Right lobe of liver (tissue), 6 donors: Measurements from ENCODE around the gene REELD1. TPM values are rescaled to one million over a fixed set of nuclear protein-coding genes. Genes with fewer than 3 reads are reported as not detected.

Experiments
- ATAC-seq, 4 donors: fragments of 200-7000 bp; cut with Tn5 transposase; one replicate each; pipeline ENCODE4 v1.9.1; 2020; ENCODE audit warnings: mild to moderate bottlenecking in 4 of 4, moderate library complexity in 4 of 4
- DNase-seq, 3 donors: peaks; one replicate each; pipeline ENCODE4 v3.0.0-alpha.2; 2020
- H3K27ac ChIP-seq, 3 donors: fragments of 200-600 bp; one replicate each; pipeline ENCODE4 v1.8.0; 2022
- H3K27me3 ChIP-seq, 2 donors: fragments of 200-600 bp; one replicate each; pipeline ENCODE4 v1.8.0; 2022
- H3K36me3 ChIP-seq, 4 donors: fragments of 200-600 bp; sonication (generic) in 1 of 4; one replicate each; pipeline versions ENCODE4 v1.5.1 to v1.8.0; 2017 to 2022; ENCODE audit warnings: control low read depth in 1 of 4
- H3K4me1 ChIP-seq, 4 donors: fragments of 200-600 bp; sonication (generic) in 1 of 4; one replicate each; pipeline versions ENCODE4 v1.5.1 to v1.8.0; 2017 to 2022; ENCODE audit warnings: control low read depth in 1 of 4
- H3K4me3 ChIP-seq, 3 donors: fragments of 200-600 bp; one replicate each; pipeline ENCODE4 v1.8.0; 2022
- H3K9me3 ChIP-seq, 4 donors: fragments of 200-600 bp; sonication (generic) in 1 of 4; one replicate each; pipeline versions ENCODE4 v1.5.1 to v1.8.0; 2017 to 2022; ENCODE audit warnings: control low read depth in 1 of 4
- POLR2A ChIP-seq: fragments of 450-650 bp; IDR thresholded peaks from one replicate; pipeline ENCODE4 v1.6.1; 2017; ENCODE audit warnings: antibody characterized with exemption, mild to moderate bottlenecking
- WGBS: methylation state at CpG from one replicate; pipeline ENCODE4 v1.1.6; 2018; ENCODE audit warnings: low coverage, low lambda C conversion rate; ENCODE audit not compliant: insufficient coverage; ENCODE audit errors: missing lambda C conversion rate; 5-methylcytosine and 5-hydroxymethylcytosine counted together
- intact Hi-C, 2 donors: fragments of 100-400 bp; cut with DNase I; formaldehyde crosslinking; loops; one replicate each; pipeline versions ENCODE4 v1.11.2 to v1.14.1; 2022
- total RNA-seq, 6 experiments: library from RNA; depleted of rRNA in 2 of 6; stranded (reverse); fragments of >200 nt in 2 of 6; fragmentation: NEBNext Ultra II Directional in 3 of 6; extraction: Animal tissue kit (Norgen Biotek cat#: 25700) in 3 of 6; gene quantifications; one replicate each; pipeline versions ENCODE4 v1.1.0 to v1.2.4, GENCODE V29; 2016 to 2023
- TF ChIP-seq, protein P1 (sequence below), 4 donors: fragments of 200-600 bp in 3 of 4; fragments of 450-650 bp in 1 of 4; IDR thresholded peaks; one replicate each; pipeline versions ENCODE4 v1.5.1 to v1.8.0; 2016 to 2022; ENCODE audit warnings: antibody characterized with exemption in 4 of 4, mild to moderate bottlenecking in 2 of 4
- donor health status: DM: no; HTN: yes; CAD: no.
- donor health status: DM: no; HTN: no; CAD: no.
- donor health status: DM: no; HTN: no; CAD: no.
- donor health status: DM: no; HTN: yes; CAD: no.
- donor health status: DM: no; HTN: yes; CAD: no.

REELD1 gene
- total RNA-seq, 6 experiments from 2014 or later: 0.12 to 0.50 (median 0.35) TPM; not detected in 1

- no peak for DNase-seq
- no peaks in the 10 kb centered on the region for H3K27me3 ChIP-seq
- WGBS: 63% methylated on average over 8 of the region's 8 CpGs
Observed at GRCh38 chr4:146224326-146224966, 10.1 kb downstream of the REELD1 start.

GRCh38 chr4:146229406-146229805 lies 15.1 kb downstream of the REELD1 start:
- TF ChIP-seq, protein P1, sequence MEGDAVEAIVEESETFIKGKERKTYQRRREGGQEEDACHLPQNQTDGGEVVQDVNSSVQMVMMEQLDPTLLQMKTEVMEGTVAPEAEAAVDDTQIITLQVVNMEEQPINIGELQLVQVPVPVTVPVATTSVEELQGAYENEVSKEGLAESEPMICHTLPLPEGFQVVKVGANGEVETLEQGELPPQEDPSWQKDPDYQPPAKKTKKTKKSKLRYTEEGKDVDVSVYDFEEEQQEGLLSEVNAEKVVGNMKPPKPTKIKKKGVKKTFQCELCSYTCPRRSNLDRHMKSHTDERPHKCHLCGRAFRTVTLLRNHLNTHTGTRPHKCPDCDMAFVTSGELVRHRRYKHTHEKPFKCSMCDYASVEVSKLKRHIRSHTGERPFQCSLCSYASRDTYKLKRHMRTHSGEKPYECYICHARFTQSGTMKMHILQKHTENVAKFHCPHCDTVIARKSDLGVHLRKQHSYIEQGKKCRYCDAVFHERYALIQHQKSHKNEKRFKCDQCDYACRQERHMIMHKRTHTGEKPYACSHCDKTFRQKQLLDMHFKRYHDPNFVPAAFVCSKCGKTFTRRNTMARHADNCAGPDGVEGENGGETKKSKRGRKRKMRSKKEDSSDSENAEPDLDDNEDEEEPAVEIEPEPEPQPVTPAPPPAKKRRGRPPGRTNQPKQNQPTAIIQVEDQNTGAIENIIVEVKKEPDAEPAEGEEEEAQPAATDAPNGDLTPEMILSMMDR (IDR thresholded peaks at IDR 0.05): no peak
- no peak for TF ChIP-seq POLR2A
- H3K9me3 ChIP-seq: no peaks in the 10 kb centered on the region
- H3K27ac ChIP-seq: no peak overlapping the region
- no peak overlapping the region for H3K4me3 ChIP-seq
- H3K36me3 ChIP-seq: no peaks in the 10 kb centered on the region
- no peaks in the 10 kb centered on the region for H3K27me3 ChIP-seq
- no peaks in the 10 kb centered on the region for H3K4me1 ChIP-seq
- DNase-seq (no peak), ATAC-seq (no peak)
- intact Hi-C loops: no loop called here

More at GRCh38 chr4:146224326-146224966, 10.1 kb downstream of the REELD1 start:
- Histone ChIP-seq H3K27ac (no peak overlapping the region), H3K4me1 (no peaks in the 10 kb centered on the region), H3K36me3 (no peaks in the 10 kb centered on the region), H3K4me3 (no peak overlapping the region), H3K9me3 (no peaks in the 10 kb centered on the region)
- intact Hi-C loops: no loop called here
- ATAC-seq: no peak
- TF ChIP-seq, protein P1 (IDR thresholded peaks at IDR 0.05): no peak
- TF ChIP-seq POLR2A: no peak

GRCh38 chr4:146232131-146232722 lies 17.9 kb downstream of the REELD1 start:
- Histone ChIP-seq H3K27ac (no peak overlapping the region), H3K4me3 (no peak overlapping the region), H3K27me3 (no peaks in the 10 kb centered on the region), H3K4me1 (no peaks in the 10 kb centered on the region), H3K36me3 (no peaks in the 10 kb centered on the region), H3K9me3 (no peaks in the 10 kb centered on the region)
- ATAC-seq (no peak), DNase-seq (no peak)
- intact Hi-C loops: loop anchor here in 1 of 2 donors (10.0 kb wide), 1 partner anchor 683 kb away; no protein-coding TSS in a partner anchor
- TF ChIP-seq POLR2A: no peak
- TF ChIP-seq, protein P1 (IDR thresholded peaks at IDR 0.05): no peak
- WGBS: no CpG with 5 or more reads among the region's 1 CpG

- H3K9me3 ChIP-seq: no peaks in the 10 kb centered on the region
- DNase-seq: no peak
- no peaks in the 10 kb centered on the region for H3K36me3 ChIP-seq
- H3K4me1 ChIP-seq: no peaks in the 10 kb centered on the region
- ATAC-seq: peak; percentile 36 to 72 (median 62)
- 64% methylated on average over 4 of the region's 8 CpGs for WGBS
- TF ChIP-seq, protein P1 (IDR thresholded peaks at IDR 0.05): no peak
- no peak for TF ChIP-seq POLR2A
- no peaks in the 10 kb centered on the region for H3K27me3 ChIP-seq
- no peak overlapping the region for H3K4me3 ChIP-seq
- intact Hi-C loops: loop anchor here in 1 of 2 donors (10.0 kb wide), 1 partner anchor 679 kb away; no protein-coding TSS in a partner anchor
- no peak overlapping the region for H3K27ac ChIP-seq
Observed at GRCh38 chr4:146235654-146236177, 21.4 kb downstream of the REELD1 start.
